LoVo (cell line): ENCODE measurements around the gene ANKRD36C.
"Not testable (repeated sequence)": the region's sequence is repeated elsewhere in the genome, so short reads cannot be mapped to it uniquely, and the experiment has no call there.

Experiments used
- DNase-seq: peaks from one replicate; pipeline ENCODE4 v3.0.0-alpha.2; 2016; ENCODE audit warnings: low spot score

The ANKRD36C gene

GRCh38 chr2:95991351-95992094, at the start of gene ANKRD36C:
Gene ANKRD36C, minus strand, starts transcription at chr2:95991824. Its CDS starts 116 bp downstream, at chr2:95991708.
- peak; percentile 25 for DNase-seq

- not testable (repeated sequence) for DNase-seq
Observed at GRCh38 chr2:96035554-96035953, 43.9 kb upstream of the ANKRD36C start.

- not testable (repeated sequence) for DNase-seq
Observed at GRCh38 chr2:96034792-96035191, 43.2 kb upstream of the ANKRD36C start, which contains the start of gene GPAT2. Gene GPAT2, minus strand, starts transcription at chr2:96034916. Its CDS starts 2,557 bp downstream, at chr2:96032359.

GRCh38 chr2:96033997-96034396, 42.4 kb upstream of the ANKRD36C start:
- DNase-seq: not testable (repeated sequence)

- not testable (repeated sequence) for DNase-seq
Observed at GRCh38 chr2:96027725-96028325, 36.2 kb upstream of the ANKRD36C start.

GRCh38 chr2:96025755-96026154, 34.1 kb upstream of the ANKRD36C start:
- DNase-seq: not testable (repeated sequence)

GRCh38 chr2:96025194-96025492, 33.5 kb upstream of the ANKRD36C start:
- no peak for DNase-seq

- DNase-seq: no peak
Observed at GRCh38 chr2:96024336-96025193, 32.9 kb upstream of the ANKRD36C start.

GRCh38 chr2:96023701-96024100, 32.1 kb upstream of the ANKRD36C start:
- DNase-seq: not testable (repeated sequence)

- DNase-seq: peak; percentile 58
Observed at GRCh38 chr2:96022701-96023447, 31.2 kb upstream of the ANKRD36C start.

GRCh38 chr2:96022126-96022525, 30.5 kb upstream of the ANKRD36C start:
- not testable (repeated sequence) for DNase-seq

GRCh38 chr2:96021142-96021541, 29.5 kb upstream of the ANKRD36C start:
- not testable (repeated sequence) for DNase-seq

GRCh38 chr2:96019909-96020590, 28.4 kb upstream of the ANKRD36C start:
- DNase-seq: not testable (repeated sequence)

- not testable (repeated sequence) for DNase-seq
Observed at GRCh38 chr2:96016321-96016720, 24.7 kb upstream of the ANKRD36C start.

GRCh38 chr2:96012792-96013264, 21.2 kb upstream of the ANKRD36C start:
- DNase-seq: not testable (repeated sequence)

GRCh38 chr2:96012086-96012791, 20.6 kb upstream of the ANKRD36C start:
- DNase-seq: not testable (repeated sequence)

- DNase-seq: peak; percentile 14
Observed at GRCh38 chr2:96011129-96011455, 19.5 kb upstream of the ANKRD36C start.

GRCh38 chr2:96010320-96011128, 18.9 kb upstream of the ANKRD36C start:
- DNase-seq: peak; percentile 91

GRCh38 chr2:96009833-96010232, 18.2 kb upstream of the ANKRD36C start:
- peak; percentile 36 for DNase-seq

- not testable (repeated sequence) for DNase-seq
Observed at GRCh38 chr2:96008051-96008450, 16.4 kb upstream of the ANKRD36C start.
